H1 (cell line): ENCODE data around the gene RWDD1. TPM values are rescaled to one million over a fixed set of nuclear protein-coding genes. Genes with fewer than 3 reads are reported as not detected.
A peak's percentile ranks its signal among the peaks of the same experiment; 100 is the strongest.

Source experiments
- CTCF ChIA-PET: fragments of 300-600 bp; sonication (Branson Sonifier 250); formaldehyde crosslinking; loops from one replicate; lab custom pipeline; 2021; ENCODE audit not compliant: partially characterized antibody; lab: Charles Lee
- POLR2A ChIA-PET: fragments of 300-600 bp; sonication (Branson Sonifier 250); formaldehyde crosslinking; loops from one replicate; lab custom pipeline; 2021; ENCODE audit warnings: inconsistent platforms; ENCODE audit not compliant: partially characterized antibody; lab: Charles Lee
- DNase-seq, 2 experiments: peaks; one replicate each; pipeline versions ENCODE4 v3.0.0 to v3.0.0-alpha.2; 2010 to 2022; ENCODE audit warnings: low spot score in 2 of 2, low read depth in 1 of 2, mixed read lengths in 1 of 2
- FAIRE-seq: peaks from 2 replicates; lab custom pipeline; 2011; peaks lifted over from hg19 to GRCh38; lab: Jason Lieb, UNC
- H2AFZ ChIP-seq: 2 replicates; pipeline ENCODE4 v1.8.1; 2012; ENCODE audit warnings: low read length, inconsistent platforms
- H2AK5ac ChIP-seq: 2 replicates; pipeline ENCODE4 v1.6.1; 2013; ENCODE audit warnings: low read depth, low read length
- H2BK120ac ChIP-seq: replicated peaks from 2 replicates; pipeline ENCODE3; 2013; ENCODE audit warnings: low read depth, low read length, inconsistent platforms
- H2BK12ac ChIP-seq: 2 replicates; pipeline ENCODE4 v1.6.1; 2013; ENCODE audit warnings: low read depth, low read length
- H2BK15ac ChIP-seq: 2 replicates; pipeline ENCODE4 v1.6.1; 2013; ENCODE audit warnings: low read length
- H2BK20ac ChIP-seq: 2 replicates; pipeline ENCODE4 v1.6.1; 2013; ENCODE audit warnings: low read length
- H2BK5ac ChIP-seq: 2 replicates; pipeline ENCODE4 v1.6.1; 2013; ENCODE audit warnings: low read depth, low read length
- H3K14ac ChIP-seq: 2 replicates; pipeline ENCODE4 v1.6.1; 2013; ENCODE audit warnings: inconsistent platforms; ENCODE audit not compliant: insufficient read length
- H3K18ac ChIP-seq: 2 replicates; pipeline ENCODE4 v1.6.1; 2013; ENCODE audit warnings: low read length; ENCODE audit errors: extremely low read depth
- H3K23ac ChIP-seq: 2 replicates; pipeline ENCODE4 v1.6.1; 2013; ENCODE audit warnings: inconsistent platforms; ENCODE audit not compliant: insufficient read length
- H3K23me2 ChIP-seq: 2 replicates; pipeline ENCODE4 v1.6.1; 2013; ENCODE audit warnings: low read depth, low read length
- H3K27ac ChIP-seq: 2 replicates; pipeline ENCODE4 v1.6.1; 2011; ENCODE audit warnings: low read depth, low read length, inconsistent platforms
- H3K27me3 ChIP-seq, 4 experiments: replicated peaks in 1 of 4; 1 replicate in 1 of 4; 2 replicates in 3 of 4; pipeline versions ENCODE4 v1.6.1 to v1.8.1; 2011 to 2013; ENCODE audit warnings: low read length in 3 of 4, mild to moderate bottlenecking in 3 of 4, inconsistent platforms in 2 of 4, mixed read lengths in 2 of 4, moderate library complexity in 1 of 4; ENCODE audit not compliant: control insufficient read depth in 3 of 4, insufficient read depth in 3 of 4; ENCODE audit errors: extremely low read depth in 1 of 4
- H3K36me3 ChIP-seq, 4 experiments: 2 replicates each; pipeline versions ENCODE4 v1.6.1 to v1.8.1; 2011 to 2013; ENCODE audit warnings: mild to moderate bottlenecking in 4 of 4, low read length in 3 of 4, moderate library complexity in 2 of 4, control low read depth in 1 of 4, inconsistent platforms in 1 of 4; ENCODE audit not compliant: insufficient read depth in 4 of 4, control insufficient read depth in 2 of 4
- H3K4ac ChIP-seq: replicated peaks from 2 replicates; pipeline ENCODE3; 2013; ENCODE audit warnings: low read length, low read depth, mixed read lengths, inconsistent platforms; ENCODE audit not compliant: insufficient read length
- H3K4me1 ChIP-seq, 4 experiments: replicated peaks in 1 of 4; 1 replicate in 1 of 4; 2 replicates in 3 of 4; pipeline versions ENCODE4 v1.6.1 to v1.8.1; 2011 to 2013; ENCODE audit warnings: low read length in 3 of 4, inconsistent platforms in 2 of 4, mixed read lengths in 1 of 4; ENCODE audit not compliant: insufficient read depth in 4 of 4, control insufficient read depth in 3 of 4
- H3K4me2 ChIP-seq, 2 experiments: 2 replicates each; pipeline versions ENCODE4 v1.6.1 to v1.8.1; 2011 to 2013; ENCODE audit warnings: low read depth in 2 of 2, low read length in 2 of 2, control low read depth in 1 of 2, inconsistent platforms in 1 of 2, mild to moderate bottlenecking in 1 of 2; ENCODE audit not compliant: insufficient read depth in 1 of 2
- H3K4me3 ChIP-seq, 4 experiments: fragments of 200-600, 300-600 bp in 1 of 4; sonication (generic), shearing (Covaris generic), sonication (Bioruptor Twin) in 1 of 4; 2 replicates each; pipeline versions ENCODE4 v1.5.1 to v1.8.1; 2011 to 2016; ENCODE audit warnings: low read length in 4 of 4, low read depth in 3 of 4, control low read depth in 2 of 4, inconsistent platforms in 2 of 4, mild to moderate bottlenecking in 2 of 4, mixed read lengths in 1 of 4, moderate library complexity in 1 of 4; ENCODE audit not compliant: insufficient read depth in 2 of 4; ENCODE audit errors: extremely low read depth in 1 of 4
- H3K56ac ChIP-seq: replicated peaks from 2 replicates; pipeline ENCODE3; 2013; ENCODE audit warnings: low read depth, mild to moderate bottlenecking, mixed read lengths, low read length, inconsistent platforms; ENCODE audit not compliant: insufficient read length
- H3K79me1 ChIP-seq: 2 replicates; pipeline ENCODE4 v1.6.1; 2013; ENCODE audit warnings: low read depth, low read length, control low read depth
- H3K79me2 ChIP-seq, 2 experiments: 2 replicates each; pipeline versions ENCODE4 v1.6.1 to v1.8.1; 2012 to 2013; ENCODE audit warnings: low read length in 2 of 2, mild to moderate bottlenecking in 2 of 2, inconsistent platforms in 1 of 2; ENCODE audit not compliant: insufficient read depth in 2 of 2, control insufficient read depth in 1 of 2
- H3K9ac ChIP-seq, 4 experiments: replicated peaks in 1 of 4; 1 replicate in 1 of 4; 2 replicates in 3 of 4; pipeline versions ENCODE4 v1.6.1 to v1.8.1; 2011 to 2013; ENCODE audit warnings: low read depth in 3 of 4, low read length in 3 of 4, control low read depth in 2 of 4, mild to moderate bottlenecking in 2 of 4, moderate library complexity in 2 of 4, inconsistent platforms in 1 of 4; ENCODE audit errors: extremely low read depth in 1 of 4
- H3K9me3 ChIP-seq, 2 experiments: 2 replicates each; pipeline versions ENCODE4 v1.6.1 to v1.8.1; 2012 to 2013; ENCODE audit warnings: mild to moderate bottlenecking in 2 of 2, moderate library complexity in 2 of 2, control low read depth in 1 of 2, inconsistent platforms in 1 of 2, low read depth in 1 of 2, low read length in 1 of 2, mixed read lengths in 1 of 2; ENCODE audit not compliant: insufficient read depth in 2 of 2
- H4K20me1 ChIP-seq, 2 experiments: replicated peaks in 1 of 2; 2 replicates each; pipeline versions ENCODE3 to v1.8.1; 2011 to 2013; ENCODE audit warnings: inconsistent platforms in 2 of 2, low read length in 2 of 2, mild to moderate bottlenecking in 1 of 2; ENCODE audit not compliant: insufficient read depth in 2 of 2, control insufficient read depth in 1 of 2
- H4K5ac ChIP-seq: 2 replicates; pipeline ENCODE4 v1.6.1; 2013; ENCODE audit warnings: low read length, low read depth, mixed read lengths, inconsistent platforms; ENCODE audit not compliant: insufficient read length
- H4K8ac ChIP-seq: 2 replicates; pipeline ENCODE4 v1.8.0; 2013; ENCODE audit warnings: mild to moderate bottlenecking, moderate library complexity, low read length, inconsistent platforms; ENCODE audit not compliant: insufficient read depth; ENCODE audit errors: extremely low read depth
- H4K91ac ChIP-seq: replicated peaks from 2 replicates; pipeline ENCODE3; 2013; ENCODE audit warnings: low read length, mixed read lengths, inconsistent platforms; ENCODE audit not compliant: insufficient read length
- BRCA1 ChIP-seq: IDR thresholded peaks from 2 replicates; pipeline ENCODE4 v1.6.1; 2012; ENCODE audit warnings: low read depth, low read length, improper control_type of control experiment
- CBX5 ChIP-seq: fragments of 300-800, 300-1000 bp; sonication (generic); IDR thresholded peaks from 2 replicates; pipeline ENCODE4 v1.7.1; 2016; ENCODE audit warnings: antibody characterized with exemption, low read length, low read depth
- FOSL1 ChIP-seq: IDR thresholded peaks from 2 replicates; pipeline ENCODE4 v1.6.1; 2011; ENCODE audit warnings: mild to moderate bottlenecking, low read depth, low read length, moderate library complexity; ENCODE audit not compliant: insufficient read depth
- GTF2F1 ChIP-seq: IDR thresholded peaks from 2 replicates; pipeline ENCODE4 v1.6.1; 2012; ENCODE audit warnings: low read depth, low read length, improper control_type of control experiment, borderline replicate concordance
- JUND ChIP-seq: IDR thresholded peaks from 2 replicates; pipeline ENCODE4 v1.6.1; 2011; ENCODE audit warnings: mild to moderate bottlenecking, improper control_type of control experiment, low read length
- MAX ChIP-seq: IDR thresholded peaks from 2 replicates; pipeline ENCODE4 v1.6.1; 2012; ENCODE audit warnings: inconsistent platforms
- NANOG ChIP-seq: IDR thresholded peaks from 2 replicates; pipeline ENCODE4 v1.6.1; 2011; ENCODE audit warnings: low read length, low read depth, mild to moderate bottlenecking, inconsistent platforms; ENCODE audit not compliant: insufficient read depth, poor library complexity, severe bottlenecking
- NRF1 ChIP-seq: IDR thresholded peaks from 2 replicates; pipeline ENCODE4 v1.6.1; 2011; ENCODE audit warnings: mild to moderate bottlenecking, low read depth, low read length, improper control_type of control experiment
- POU5F1 ChIP-seq: IDR thresholded peaks from 2 replicates; pipeline ENCODE4 v1.6.1; 2011; ENCODE audit warnings: low read depth, mild to moderate bottlenecking, low read length, moderate library complexity
- SIRT6 ChIP-seq: IDR thresholded peaks from one replicate; pipeline ENCODE4 v1.7.1; 2012; ENCODE audit warnings: low read length, inconsistent platforms
- TCF12 ChIP-seq: IDR thresholded peaks from 2 replicates; pipeline ENCODE4 v1.6.1; 2011; ENCODE audit warnings: low read depth, mild to moderate bottlenecking, low read length
- WGBS, 2 experiments: shearing (Covaris generic) in 1 of 2; methylation state at CpG; one replicate each; pipeline versions ENCODE4 v1.1.6 to v1.1.7; 2013 to 2015; ENCODE audit warnings: low lambda C conversion rate in 2 of 2, mixed read lengths in 2 of 2, inconsistent platforms in 1 of 2, low coverage in 1 of 2, missing lambda C conversion rate in 1 of 2; ENCODE audit not compliant: insufficient replicate concordance in 2 of 2, insufficient coverage in 1 of 2, insufficient read length in 1 of 2; ENCODE audit errors: extremely low coverage in 1 of 2, missing lambda C conversion rate in 1 of 2; 5-methylcytosine and 5-hydroxymethylcytosine counted together
- polyA plus RNA-seq, 7 experiments: library from polyadenylated mRNA; depleted of rRNA in 3 of 7; stranded (reverse) in 5 of 7; unstranded in 2 of 7; fragments of >200 nt in 5 of 7; fragments of 200-250 nt in 2 of 7; gene quantifications; 1 replicate in 5 of 7; 2 replicates in 1 of 7; 4 replicates in 1 of 7; pipeline versions ENCODE4 v1.2.1 to v1.2.3, GENCODE V29; 2011 to 2013; ENCODE audit warnings: missing spikeins in 2 of 7, mixed read lengths in 2 of 7
- total RNA-seq: library from RNA; stranded (reverse); fragmentation: NEBNext Ultra II Directional; extraction: Animal tissue kit (Norgen Biotek cat#: 25700); gene quantifications from 2 replicates; pipeline ENCODE4 v1.2.1, GENCODE V29; 2021

RWDD1 gene
- total and polyA plus RNA-seq, 2 of the 8 experiments (the other 6 are each of a cell fraction or from before 2014, with no cell fraction given), result 19.5 to 35.2 TPM

GRCh38 chr6:116564921-116565872 is 6.1 kb upstream of the RWDD1 start:
- Histone ChIP-seq H3K9me3 (no peaks in the 10 kb centered on the region), H4K20me1 (no peaks in the 10 kb centered on the region), H4K8ac (peak overlapping the region; percentile 73; the same call in 1 of the 2 replicates), H2BK120ac (no peak overlapping the region), H3K9ac (no peak overlapping the region), H4K5ac (no peak overlapping the region), H2AK5ac (no peak overlapping the region), H3K14ac (no peak overlapping the region), H3K56ac (no peak overlapping the region), H3K18ac (no peak overlapping the region), H2AFZ (peak overlapping the region; percentile 97), H4K91ac (no peak overlapping the region), H3K4ac (no peak overlapping the region), H3K36me3 (no peaks in the 10 kb centered on the region), H2BK5ac (no peak overlapping the region), H3K79me1 (no peaks in the 10 kb centered on the region), H2BK20ac (no peak overlapping the region), H3K79me2 (0 out of 4 replicates have a peak, but pooled peaks cover 0 to 6% of the 10 kb centered on the region in 2 experiments), H3K27ac (no peak overlapping the region), H3K27me3 (no peaks in the 10 kb centered on the region), H3K23ac (no peak overlapping the region), H3K4me1 (no peaks in the 10 kb centered on the region), H2BK15ac (no peak overlapping the region; the same call in 1 of the 2 replicates), H2BK12ac (no peak overlapping the region), H3K23me2 (no peaks in the 10 kb centered on the region), H3K4me3 (no peak overlapping the region), H3K4me2 (no peak overlapping the region)
- ChIA-PET POLR2A (interaction anchor here (0.8 kb wide), 1 partner anchor 206 kb away, joined by 3 read pairs; no protein-coding TSS in a partner anchor), CTCF (interaction anchor here (0.6 to 4.8 kb wide), 17 partner anchors 11 to 348 kb away, joined by 3 to 55 read pairs (median 4); partner anchors contain the start of genes CALHM4 and CALHM5)
- WGBS, 2 experiments, result 95% methylated on average over 35 of the region's 42 CpGs; no CpG with 5 or more reads in 1 of the 2 experiments
- DNase-seq (no peak), FAIRE-seq (no peak)
- no peak for TF ChIP-seq JUND
- no peak for TF ChIP-seq MAX
- TF ChIP-seq FOSL1, result no peak
- TF ChIP-seq GTF2F1, result no peak
- TF ChIP-seq BRCA1, result no peak
- TF ChIP-seq SIRT6, result no peak
- TF ChIP-seq NRF1, result no peak
- no peak for TF ChIP-seq NANOG
- no peak for TF ChIP-seq TCF12
- TF ChIP-seq CBX5, result no peak
- no peak for TF ChIP-seq POU5F1
